ENCODE data around the gene SIGMAR1.

SIGMAR1 gene

GRCh38 chr9:34637356-34638137 is at the start of gene SIGMAR1:
Gene SIGMAR1 (minus strand): TSS chr9:34637787. CDS start chr9:34637697, 90 bp downstream.
- peak; percentile 96 for DNase-seq

GRCh38 chr9:34686732-34687131 is 49.1 kb upstream of the SIGMAR1 start:
- no peak for DNase-seq

GRCh38 chr9:34686231-34686630 is 48.6 kb upstream of the SIGMAR1 start:
- DNase-seq = no peak

GRCh38 chr9:34685591-34685990 is 48.0 kb upstream of the SIGMAR1 start:
- no peak for DNase-seq

- DNase-seq = no peak
These were observed 47.2 kb upstream of the SIGMAR1 start for GRCh38 chr9:34684816-34685215.

- peak; percentile 58 for DNase-seq
These were observed 46.6 kb upstream of the SIGMAR1 start for GRCh38 chr9:34684145-34684544.

GRCh38 chr9:34675869-34676268 is 38.3 kb upstream of the SIGMAR1 start:
- no peak for DNase-seq

- DNase-seq = peak; percentile 78
These were observed 37.6 kb upstream of the SIGMAR1 start for GRCh38 chr9:34675048-34675714.

GRCh38 chr9:34674440-34674839 is 36.9 kb upstream of the SIGMAR1 start:
- no peak for DNase-seq

GRCh38 chr9:34671307-34671706 is 33.7 kb upstream of the SIGMAR1 start:
- DNase-seq = no peak

GRCh38 chr9:34669809-34670562 is 32.4 kb upstream of the SIGMAR1 start:
- DNase-seq = no peak

GRCh38 chr9:34665381-34666250 is 28.0 kb upstream of the SIGMAR1 start:
- DNase-seq = peak; percentile 90

GRCh38 chr9:34665067-34665380 is 27.4 kb upstream of the SIGMAR1 start:
- no peak for DNase-seq

- peak; percentile 88 for DNase-seq
These were observed 26.9 kb upstream of the SIGMAR1 start for GRCh38 chr9:34664281-34665066.

- no peak for DNase-seq
These were observed 25.7 kb upstream of the SIGMAR1 start for GRCh38 chr9:34663303-34663605.

- DNase-seq = no peak
These were observed 25.1 kb upstream of the SIGMAR1 start, which contains the start of gene CCL27 for GRCh38 chr9:34662526-34663302. Gene CCL27 (minus strand): TSS chr9:34662657. CDS start chr9:34662633, 24 bp downstream.

- DNase-seq = no peak
These were observed 22.1 kb upstream of the SIGMAR1 start for GRCh38 chr9:34659592-34660253.

GRCh38 chr9:34658461-34658860 is 20.9 kb upstream of the SIGMAR1 start:
- no peak for DNase-seq

- no peak for DNase-seq
These were observed 19.4 kb upstream of the SIGMAR1 start for GRCh38 chr9:34656992-34657391.

GRCh38 chr9:34655394-34655793 is 17.8 kb upstream of the SIGMAR1 start:
- no peak for DNase-seq

All from activated CD8-positive, alpha-beta memory T cell treated with anti-CD3 and anti-CD28 coated beads, Interleukin-2, amount 50 U/mL, for 48 hours (primary cell).